Epithelial cell of esophagus (primary cell): ENCODE measurements around the gene BAIAP2.
"Not testable (repeated sequence)": the region's sequence is repeated elsewhere in the genome, so short reads cannot be mapped to it uniquely, and the experiment has no call there.

Experiments used
- DNase-seq: peaks from one replicate; pipeline ENCODE4 v3.0.0; 2010; ENCODE audit warnings: low read depth
- H3K4me3 ChIP-seq: 2 replicates; pipeline ENCODE4 v1.5.1; 2011; ENCODE audit warnings: mild to moderate bottlenecking, low read length, control low read depth
- CTCF ChIP-seq: IDR thresholded peaks from 2 replicates; pipeline ENCODE4 v1.5.1; 2011; ENCODE audit warnings: low read depth, mild to moderate bottlenecking, low read length, control low read depth, inconsistent platforms; ENCODE audit not compliant: insufficient read depth; ENCODE audit errors: missing control alignments

Gene BAIAP2

GRCh38 chr17:81011951-81012350, 23.0 kb upstream of the BAIAP2 start:
- H3K4me3 ChIP-seq = no peak overlapping the region
- DNase-seq = no peak
- TF ChIP-seq CTCF = no peak

GRCh38 chr17:81012574-81013447, 22.1 kb upstream of the BAIAP2 start:
- no peak for DNase-seq
- no peak for TF ChIP-seq CTCF
- H3K4me3 ChIP-seq = no peak overlapping the region

DNA sequence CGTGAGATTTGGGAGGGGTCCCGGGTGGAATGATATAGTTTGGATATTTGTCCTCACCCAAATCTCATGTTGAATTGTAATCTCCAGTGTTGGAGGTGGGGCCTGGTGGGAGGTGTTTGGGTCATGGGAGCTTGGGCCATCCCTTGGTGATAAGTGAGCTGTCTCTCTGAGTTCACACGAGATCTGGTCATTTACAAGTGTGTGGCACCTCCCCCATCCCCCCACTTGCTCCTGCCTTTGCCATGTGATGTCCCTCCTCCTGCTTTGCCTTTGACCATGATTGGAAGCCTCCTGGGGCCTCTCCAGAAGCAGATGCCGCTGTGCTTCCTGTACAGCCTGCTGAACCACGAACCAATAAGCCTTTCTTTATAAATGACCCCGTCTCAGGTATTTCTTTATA, 21.3 kb upstream of the BAIAP2 start:
- no peak for DNase-seq
- no peak for TF ChIP-seq CTCF
- H3K4me3 ChIP-seq = no peak overlapping the region

GRCh38 chr17:81015136-81015535, 19.8 kb upstream of the BAIAP2 start:
- DNase-seq = no peak
- H3K4me3 ChIP-seq = no peak overlapping the region
- TF ChIP-seq CTCF = no peak

- H3K4me3 ChIP-seq = no peak overlapping the region
- TF ChIP-seq CTCF = no peak
- DNase-seq = no peak
Measured at GRCh38 chr17:81016575-81016974, 18.4 kb upstream of the BAIAP2 start.

GRCh38 chr17:81017330-81017729, 17.6 kb upstream of the BAIAP2 start:
- H3K4me3 ChIP-seq, DNase-seq: not testable (repeated sequence)

DNA sequence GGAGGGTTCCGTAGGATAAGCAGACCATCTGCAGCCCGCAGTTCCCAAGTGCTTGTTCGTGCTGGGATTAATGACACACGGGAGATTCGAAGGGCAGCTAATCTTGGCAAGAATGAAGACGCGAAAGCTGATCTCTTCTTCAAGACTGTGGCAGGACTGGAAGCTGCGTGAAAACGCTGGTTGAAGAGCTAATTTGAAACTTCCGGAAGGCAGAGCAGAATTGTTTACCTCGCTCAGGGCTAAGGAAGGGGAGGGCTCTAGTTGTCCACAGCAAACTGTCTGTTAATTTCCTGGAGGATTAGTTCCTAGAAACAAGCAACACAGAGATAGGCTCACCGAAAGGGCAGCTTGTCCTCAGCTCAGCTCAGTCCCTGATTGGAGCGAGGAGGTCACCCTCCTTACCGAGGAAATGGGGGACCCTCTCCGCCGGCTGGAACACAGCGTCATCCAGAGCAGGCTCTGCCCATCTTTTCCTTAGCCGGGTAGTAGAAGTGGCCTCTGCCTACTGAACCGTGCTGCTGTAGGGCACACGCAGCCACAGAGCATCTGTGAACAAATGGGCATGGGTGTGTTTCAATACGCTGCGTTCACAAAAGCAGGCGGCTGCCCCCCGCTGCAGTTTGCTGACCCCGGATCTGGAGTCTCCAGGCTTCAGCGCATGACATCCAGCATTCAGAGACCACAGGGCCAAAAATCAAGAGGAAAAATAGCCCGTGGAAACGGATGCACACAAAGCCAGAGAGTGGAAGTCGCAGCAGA, 16.7 kb upstream of the BAIAP2 start:
- no peak overlapping the region for H3K4me3 ChIP-seq
- DNase-seq = peak; percentile 41
- no peak for TF ChIP-seq CTCF
